Epithelial cell of esophagus (primary cell): ENCODE results near the gene GTPBP1.

Experiments used
- DNase-seq: peaks from one replicate; pipeline ENCODE4 v3.0.0; 2010; ENCODE audit warnings: low read depth
- H3K4me3 ChIP-seq: 2 replicates; pipeline ENCODE4 v1.5.1; 2011; ENCODE audit warnings: mild to moderate bottlenecking, low read length, control low read depth
- TF ChIP-seq, protein P1 (sequence below): IDR thresholded peaks from 2 replicates; pipeline ENCODE4 v1.5.1; 2011; ENCODE audit warnings: low read depth, mild to moderate bottlenecking, low read length, control low read depth, inconsistent platforms; ENCODE audit not compliant: insufficient read depth; ENCODE audit errors: missing control alignments

The GTPBP1 gene

DNA sequence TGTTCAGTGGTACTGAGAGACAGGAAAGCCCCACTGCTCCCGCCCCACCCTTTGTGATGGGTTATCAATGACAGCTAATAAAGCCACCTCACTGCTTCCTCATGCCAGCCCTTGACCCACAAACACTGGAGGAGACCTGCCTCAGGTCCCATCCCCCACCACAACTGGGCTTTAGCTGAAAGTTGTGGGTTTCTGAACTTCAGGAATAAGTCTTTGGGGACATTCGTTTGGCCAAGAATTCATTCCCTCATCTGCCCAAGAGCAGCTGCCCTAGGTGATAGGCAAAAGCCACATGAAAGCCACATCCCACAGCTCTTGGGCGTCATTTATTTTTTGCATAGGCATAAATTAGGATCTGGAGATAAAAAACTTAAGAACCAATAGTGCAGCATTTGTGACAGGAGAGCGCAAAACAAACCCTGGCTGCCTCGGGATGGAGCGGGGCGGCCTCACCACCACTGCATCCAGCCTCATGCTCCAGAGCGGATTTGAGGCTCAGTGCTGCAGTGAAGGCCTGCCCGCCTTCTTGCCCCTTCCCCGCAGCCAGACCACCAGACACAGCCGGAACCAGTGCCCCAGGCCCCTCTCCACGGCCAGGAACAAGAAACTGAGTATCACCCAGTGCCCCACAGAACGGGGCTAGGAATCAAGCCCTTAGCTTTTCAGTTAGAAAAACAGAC, 28.8 kb downstream of the GTPBP1 start:
- no peak overlapping the region for H3K4me3 ChIP-seq
- TF ChIP-seq, protein P1, sequence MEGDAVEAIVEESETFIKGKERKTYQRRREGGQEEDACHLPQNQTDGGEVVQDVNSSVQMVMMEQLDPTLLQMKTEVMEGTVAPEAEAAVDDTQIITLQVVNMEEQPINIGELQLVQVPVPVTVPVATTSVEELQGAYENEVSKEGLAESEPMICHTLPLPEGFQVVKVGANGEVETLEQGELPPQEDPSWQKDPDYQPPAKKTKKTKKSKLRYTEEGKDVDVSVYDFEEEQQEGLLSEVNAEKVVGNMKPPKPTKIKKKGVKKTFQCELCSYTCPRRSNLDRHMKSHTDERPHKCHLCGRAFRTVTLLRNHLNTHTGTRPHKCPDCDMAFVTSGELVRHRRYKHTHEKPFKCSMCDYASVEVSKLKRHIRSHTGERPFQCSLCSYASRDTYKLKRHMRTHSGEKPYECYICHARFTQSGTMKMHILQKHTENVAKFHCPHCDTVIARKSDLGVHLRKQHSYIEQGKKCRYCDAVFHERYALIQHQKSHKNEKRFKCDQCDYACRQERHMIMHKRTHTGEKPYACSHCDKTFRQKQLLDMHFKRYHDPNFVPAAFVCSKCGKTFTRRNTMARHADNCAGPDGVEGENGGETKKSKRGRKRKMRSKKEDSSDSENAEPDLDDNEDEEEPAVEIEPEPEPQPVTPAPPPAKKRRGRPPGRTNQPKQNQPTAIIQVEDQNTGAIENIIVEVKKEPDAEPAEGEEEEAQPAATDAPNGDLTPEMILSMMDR, result no peak
- no peak for DNase-seq

DNA sequence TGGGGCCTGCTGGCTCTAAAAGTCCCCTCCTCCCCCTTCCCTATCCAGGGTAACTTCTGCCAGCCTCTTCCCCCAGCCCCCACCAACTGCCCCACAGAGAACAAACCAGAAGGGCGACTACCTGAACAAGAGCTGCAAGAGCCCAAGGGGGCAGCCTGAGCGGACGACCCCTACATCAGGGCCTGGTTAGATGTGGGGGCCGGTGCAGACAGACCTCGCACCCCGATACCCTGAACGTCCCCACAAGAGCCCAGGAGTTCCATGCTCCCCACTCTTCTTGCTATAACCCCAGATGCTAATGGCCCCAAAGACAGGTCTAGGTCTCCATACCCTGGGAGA, 29.4 kb downstream of the GTPBP1 start:
- TF ChIP-seq, protein P1, result no peak
- H3K4me3 ChIP-seq, result no peak overlapping the region
- no peak for DNase-seq

GRCh38 chr22:38735465-38736256, 29.9 kb downstream of the GTPBP1 start:
- TF ChIP-seq, protein P1, result no peak
- peak; percentile 23 for DNase-seq
- no peak overlapping the region for H3K4me3 ChIP-seq

DNA sequence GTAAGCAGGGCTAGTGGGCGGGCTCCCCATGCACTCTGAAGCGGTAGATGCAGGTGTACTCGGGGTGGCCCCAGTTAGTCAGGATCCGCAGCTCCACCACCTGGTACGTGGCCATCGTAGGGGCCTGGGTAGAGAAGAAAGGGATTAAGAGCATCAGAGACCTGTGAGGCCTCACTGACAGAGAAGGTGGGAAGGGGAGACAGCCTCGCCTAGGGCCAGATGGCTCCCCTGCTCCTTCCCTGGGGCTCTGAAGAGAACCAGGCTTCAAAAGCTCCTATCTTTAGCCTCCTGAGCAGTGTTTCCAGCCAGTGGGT, 30.5 kb downstream of the GTPBP1 start:
- TF ChIP-seq, protein P1, result no peak
- H3K4me3 ChIP-seq, result no peak overlapping the region
- no peak for DNase-seq

- no peak overlapping the region for H3K4me3 ChIP-seq
- no peak for DNase-seq
- TF ChIP-seq, protein P1, result no peak
These were observed 31.7 kb downstream of the GTPBP1 start for GRCh38 chr22:38737302-38738060.

GRCh38 chr22:38738475-38739070, 32.8 kb downstream of the GTPBP1 start:
- no peak for DNase-seq
- TF ChIP-seq, protein P1, result no peak
- H3K4me3 ChIP-seq, result no peak overlapping the region
